Measurements from ENCODE around the gene PTPRA.

GRCh38 chr20:2871661-2872458 lies 1.4 kb upstream of the PTPRA start:
- no peak for TF ChIP-seq ESRRG (CRISPR knock-in tag; IDR thresholded peaks at IDR 0.05)
- no peak for TF ChIP-seq PATZ1 (CRISPR knock-in tag; IDR thresholded peaks at IDR 0.05; ENCODE audit: borderline replicate concordance)
- TF ChIP-seq CSRNP3 (CRISPR knock-in tag; IDR thresholded peaks at IDR 0.05) = no peak
- TF ChIP-seq CREB5 (CRISPR knock-in tag; IDR thresholded peaks at IDR 0.05; ENCODE audit: low read depth) = no peak

All from SK-N-SH treated with all-trans-retinoic acid at 6 μM for 48 hours (cell line).